AG04450 (cell line): Measurements from ENCODE around the gene NT5DC4. TPM values are rescaled to one million over a fixed set of nuclear protein-coding genes. Genes with fewer than 3 reads are reported as not detected.
"Not testable (repeated sequence)": the region's sequence is repeated elsewhere in the genome, so short reads cannot be mapped to it uniquely, and the experiment has no call there.

Experiments used
- CTCF ChIA-PET: fragments of 300-600, 350-600 bp; formaldehyde crosslinking; extraction: SDS; loops from one replicate; lab custom pipeline; 2022; ENCODE audit warnings: antibody characterized with exemption, inconsistent platforms; lab: Charles Lee
- POLR2A ChIA-PET: fragments of 350-600 bp; formaldehyde crosslinking; extraction: SDS; loops from one replicate; lab custom pipeline; 2021; ENCODE audit warnings: antibody characterized with exemption, inconsistent platforms; lab: Yijun Ruan, JAX
- DNase-seq: peaks from one replicate; pipeline ENCODE4 v3.0.0-alpha.2; 2011; ENCODE audit warnings: low read depth, low spot score
- H3K27ac ChIP-seq: one replicate; pipeline ENCODE4 v1.5.1; 2012; ENCODE audit warnings: low read depth, low read length, control low read depth
- H3K27me3 ChIP-seq: one replicate; pipeline ENCODE4 v1.6.0; 2012; ENCODE audit warnings: low read length; ENCODE audit not compliant: control insufficient read depth, insufficient read depth
- H3K4me3 ChIP-seq: 2 replicates; pipeline ENCODE4 v1.5.1; 2011; ENCODE audit warnings: mild to moderate bottlenecking, low read depth, low read length, control low read depth
- H3K9me3 ChIP-seq: 2 replicates; pipeline ENCODE4 v1.5.1; 2012; ENCODE audit warnings: low read length; ENCODE audit not compliant: control insufficient read depth, insufficient read depth
- CTCF ChIP-seq: IDR thresholded peaks from 2 replicates; pipeline ENCODE4 v1.5.1; 2011; ENCODE audit warnings: low read depth, low read length, control low read depth, inconsistent platforms
- polyA plus RNA-seq: library from polyadenylated mRNA; depleted of rRNA; stranded (reverse); fragments of >200 nt; gene quantifications from 2 replicates; pipeline ENCODE4 v1.2.3, GENCODE V29; 2011

The NT5DC4 gene
- polyA plus RNA-seq, 1 experiment: not detected

DNA sequence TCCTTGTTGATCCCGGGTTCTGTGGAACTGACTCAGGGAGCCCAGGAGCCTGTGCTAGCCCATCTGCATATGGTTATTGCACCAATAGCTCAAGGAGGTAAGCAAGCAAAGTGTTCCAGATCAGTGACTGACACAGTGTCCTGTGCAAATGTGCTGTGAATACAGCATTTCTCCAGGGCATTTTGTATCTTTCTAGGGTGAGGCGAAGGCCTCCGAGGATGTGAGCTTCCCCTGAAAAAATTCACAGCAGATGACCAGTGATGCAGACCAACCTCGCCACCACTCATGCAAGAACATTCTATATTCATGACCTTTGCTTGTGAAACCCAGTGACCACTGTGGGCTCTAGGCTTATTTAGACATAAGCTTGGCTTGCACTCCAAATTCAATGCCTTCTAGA is 15.2 kb upstream of the NT5DC4 start:
- H3K9me3 ChIP-seq: no peaks in the 10 kb centered on the region
- no peak for DNase-seq
- CTCF ChIA-PET: interaction anchor here (1.2 to 2.0 kb wide), 3 partner anchors 13 to 21 kb away, joined by 5 to 9 read pairs (median 6); no protein-coding TSS in a partner anchor
- POLR2A ChIA-PET: no interaction called here
- H3K27me3 ChIP-seq: no peaks in the 10 kb centered on the region
- H3K27ac ChIP-seq: peak overlapping the region; percentile 11
- H3K4me3 ChIP-seq: no peak overlapping the region
- no peak for TF ChIP-seq CTCF

DNA sequence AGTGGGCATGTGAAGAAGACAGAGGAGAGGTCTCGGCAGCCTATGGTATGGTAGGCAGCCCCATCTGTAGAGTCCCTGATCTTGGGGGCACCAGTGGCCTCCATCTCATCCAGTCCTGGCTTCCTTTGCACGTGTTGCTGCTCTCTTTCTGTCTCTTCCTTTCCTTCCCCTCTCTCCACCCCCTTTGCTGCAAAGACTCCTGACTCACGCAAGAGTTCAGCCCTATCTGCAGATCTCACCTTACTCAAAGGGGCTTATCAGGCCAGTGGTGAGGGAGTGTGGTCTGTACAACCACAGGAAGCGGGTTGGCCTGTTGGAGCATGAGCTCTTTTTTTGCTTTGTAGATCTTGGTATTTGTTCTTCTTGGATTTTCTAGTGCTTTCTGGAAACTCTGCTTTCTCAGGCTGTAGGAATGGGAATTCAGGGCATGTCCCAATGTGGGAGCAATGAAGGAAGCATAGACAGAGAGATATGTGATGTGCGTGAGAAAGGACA is 14.6 kb upstream of the NT5DC4 start:
- no peak overlapping the region for H3K4me3 ChIP-seq
- DNase-seq: no peak

GRCh38 chr2:112706947-112707346 is 13.9 kb upstream of the NT5DC4 start:
- ChIA-PET POLR2A (interaction anchor here (1.1 kb wide), 1 partner anchor 61 kb away, joined by 3 read pairs; the partner anchor contains the start of gene SLC20A1), CTCF (interaction anchor here (1.7 to 1.9 kb wide), 2 partner anchors 22 to 42 kb away, joined by 4 to 6 read pairs; no protein-coding TSS in a partner anchor)
- H3K27me3 ChIP-seq, H3K27ac ChIP-seq, H3K4me3 ChIP-seq, H3K9me3 ChIP-seq, DNase-seq: not testable (repeated sequence)

More for the DNA sequence above, 14.6 kb upstream of the NT5DC4 start:
- Histone ChIP-seq H3K27me3 (no peaks in the 10 kb centered on the region), H3K9me3 (no peaks in the 10 kb centered on the region), H3K27ac (peak overlapping the region; percentile 11)
- no peak for TF ChIP-seq CTCF
- CTCF ChIA-PET: interaction anchor here (0.6 to 2.0 kb wide), 5 partner anchors 14 to 45 kb away, joined by 4 to 9 read pairs (median 5); no protein-coding TSS in a partner anchor
- POLR2A ChIA-PET: interaction anchor here (1.1 kb wide), 1 partner anchor 60 kb away, joined by 3 read pairs; the partner anchor contains the start of gene SLC20A1

- no peaks in the 10 kb centered on the region for H3K27me3 ChIP-seq
- no peak overlapping the region for H3K27ac ChIP-seq
- no peaks in the 10 kb centered on the region for H3K9me3 ChIP-seq
- no peak for DNase-seq
- H3K4me3 ChIP-seq: no peak overlapping the region
- no peak for TF ChIP-seq CTCF
- ChIA-PET CTCF (interaction anchor here (1.1 to 1.3 kb wide), 2 partner anchors 18 to 109 kb away, joined by 3 to 4 read pairs; no protein-coding TSS in a partner anchor), POLR2A (no interaction called here)
Measured at GRCh38 chr2:112708968-112709367, 11.9 kb upstream of the NT5DC4 start.

DNA sequence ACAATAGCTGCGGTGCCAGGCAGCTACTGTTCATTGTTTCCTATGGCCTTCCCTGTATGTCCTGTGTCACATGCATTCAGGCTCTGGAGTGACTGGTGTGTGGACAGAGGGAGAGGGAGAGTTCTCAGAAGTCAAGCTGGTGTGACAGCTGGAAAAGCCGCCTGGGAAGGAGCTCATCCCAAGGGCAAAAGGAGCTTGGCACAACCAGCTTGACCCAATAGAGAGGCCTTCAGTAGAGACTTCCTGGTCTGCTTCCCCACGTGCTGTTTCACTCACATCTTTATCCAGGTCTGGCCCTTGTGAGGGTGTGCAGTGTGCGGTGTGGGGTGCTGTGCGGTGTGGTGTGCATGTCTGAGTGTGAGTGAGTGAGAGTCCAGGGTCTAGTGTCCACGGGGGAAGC is 11.1 kb upstream of the NT5DC4 start:
- Histone ChIP-seq H3K27me3 (no peaks in the 10 kb centered on the region), H3K4me3 (no peak overlapping the region), H3K9me3 (no peaks in the 10 kb centered on the region), H3K27ac (no peak overlapping the region)
- no peak for TF ChIP-seq CTCF
- ChIA-PET CTCF (interaction anchor here (1.1 to 1.3 kb wide), 2 partner anchors 18 to 110 kb away, joined by 3 to 4 read pairs; no protein-coding TSS in a partner anchor), POLR2A (no interaction called here)
- DNase-seq: no peak
